ENCODE data around the gene STIP1.

GRCh38 chr11:64238999-64239398, 53.0 kb downstream of the STIP1 start:
- no peak for TF ChIP-seq CTCF (IDR thresholded peaks at IDR 0.05)
- TF ChIP-seq POLR2AphosphoS5 (IDR thresholded peaks at IDR 0.05): no peak
- no peak for TF ChIP-seq POLR2A (IDR thresholded peaks at IDR 0.05)
